IMR-90 (cell line): ENCODE results near the gene KRT35. TPM values are rescaled to one million over a fixed set of nuclear protein-coding genes. Genes with fewer than 3 reads are reported as not detected.

Experiments used
- ATAC-seq: fragments of 200-7000 bp; cut with Tn5 transposase; 2 replicates; pipeline ENCODE4 v1.9.1; 2020; ENCODE audit warnings: low read depth, mild to moderate bottlenecking, moderate library complexity
- BruUV-seq: library from RNA; stranded (reverse); fragments of 400-500 nt; replicated peaks from 2 replicates; lab custom pipeline; 2021; lab: Mats Ljungman, UMichigan
- CTCF ChIA-PET: fragments of 300-600 bp; formaldehyde crosslinking; extraction: SDS; loops from one replicate; lab custom pipeline; 2021; ENCODE audit warnings: antibody characterized with exemption; lab: Yijun Ruan, JAX
- POLR2A ChIA-PET: fragments of 300-600 bp; sonication (Branson Sonifier 250); formaldehyde crosslinking; loops from one replicate; lab custom pipeline; 2022; ENCODE audit warnings: antibody characterized with exemption; ENCODE audit not compliant: unreplicated experiment; lab: Charles Lee
- DNase-seq: peaks from one replicate; pipeline ENCODE4 v3.0.0; 2013
- H2AFZ ChIP-seq: replicated peaks from 2 replicates; pipeline ENCODE3; 2013; ENCODE audit warnings: low read length, mild to moderate bottlenecking; ENCODE audit not compliant: poor library complexity
- H2AK5ac ChIP-seq: 2 replicates; pipeline ENCODE4 v1.6.1; 2013; ENCODE audit warnings: low read depth, low read length, inconsistent platforms
- H2AK9ac ChIP-seq: replicated peaks from 2 replicates; pipeline ENCODE3; 2013; ENCODE audit warnings: mild to moderate bottlenecking, low read depth, low read length, moderate library complexity; ENCODE audit not compliant: poor library complexity
- H2BK120ac ChIP-seq: 2 replicates; pipeline ENCODE4 v1.6.1; 2013; ENCODE audit warnings: low read depth, low read length, inconsistent platforms
- H2BK15ac ChIP-seq: 3 replicates; pipeline ENCODE4 v1.6.1; 2013; ENCODE audit warnings: low read depth, low read length, inconsistent platforms
- H2BK20ac ChIP-seq: 2 replicates; pipeline ENCODE4 v1.6.1; 2013; ENCODE audit warnings: low read depth, mild to moderate bottlenecking, inconsistent platforms, low read length, moderate library complexity
- H2BK5ac ChIP-seq: 2 replicates; pipeline ENCODE4 v1.6.1; 2013; ENCODE audit warnings: mild to moderate bottlenecking, low read depth, low read length, inconsistent platforms; ENCODE audit not compliant: poor library complexity, severe bottlenecking
- H3K14ac ChIP-seq: replicated peaks from 2 replicates; pipeline ENCODE4 v1.6.1; 2013; ENCODE audit warnings: low read depth, low read length, inconsistent platforms
- H3K18ac ChIP-seq: 2 replicates; pipeline ENCODE4 v1.6.1; 2013; ENCODE audit warnings: low read depth, low read length, control low read depth
- H3K23ac ChIP-seq: 2 replicates; pipeline ENCODE4 v1.6.1; 2013; ENCODE audit warnings: low read depth, low read length, inconsistent platforms
- H3K27ac ChIP-seq: 2 replicates; pipeline ENCODE4 v1.5.1; 2013; ENCODE audit warnings: mild to moderate bottlenecking, control low read depth, low read length; ENCODE audit not compliant: insufficient read depth
- H3K27me3 ChIP-seq: 2 replicates; pipeline ENCODE4 v1.6.1; 2013; ENCODE audit warnings: low read length; ENCODE audit not compliant: control insufficient read depth, insufficient read depth
- H3K36me3 ChIP-seq: 2 replicates; pipeline ENCODE4 v1.6.1; 2013; ENCODE audit warnings: low read length, mixed read lengths; ENCODE audit not compliant: control insufficient read depth, insufficient read depth
- H3K4ac ChIP-seq: 2 replicates; pipeline ENCODE4 v1.6.1; 2013; ENCODE audit warnings: low read depth, low read length, inconsistent platforms
- H3K4me1 ChIP-seq: 2 replicates; pipeline ENCODE4 v1.6.1; 2013; ENCODE audit warnings: low read length, mixed read lengths; ENCODE audit not compliant: control insufficient read depth, insufficient read depth
- H3K4me2 ChIP-seq: 2 replicates; pipeline ENCODE4 v1.6.1; 2013; ENCODE audit warnings: low read depth, mild to moderate bottlenecking, control low read depth, low read length, moderate library complexity
- H3K4me3 ChIP-seq: 2 replicates; pipeline ENCODE4 v1.5.1; 2013; ENCODE audit warnings: low read depth, mild to moderate bottlenecking, control low read depth, low read length, moderate library complexity; ENCODE audit not compliant: insufficient read depth
- H3K56ac ChIP-seq: 2 replicates; pipeline ENCODE4 v1.6.1; 2013; ENCODE audit warnings: low read length, inconsistent platforms; ENCODE audit not compliant: insufficient read depth; ENCODE audit errors: extremely low read depth
- H3K79me1 ChIP-seq, 2 experiments: 2 replicates each; pipeline ENCODE4 v1.6.1; 2013; ENCODE audit warnings: low read length in 2 of 2, inconsistent platforms in 1 of 2, low read depth in 1 of 2
- H3K9ac ChIP-seq: 2 replicates; pipeline ENCODE4 v1.6.1; 2013; ENCODE audit warnings: low read depth, low read length, control low read depth
- H3K9me1 ChIP-seq: 2 replicates; pipeline ENCODE4 v1.6.1; 2013; ENCODE audit warnings: low read length, inconsistent platforms; ENCODE audit not compliant: insufficient read depth
- H3K9me3 ChIP-seq: 2 replicates; pipeline ENCODE4 v1.6.1; 2013; ENCODE audit warnings: low read length; ENCODE audit not compliant: control insufficient read depth, insufficient read depth
- H4K20me1 ChIP-seq: 2 replicates; pipeline ENCODE4 v1.6.1; 2013; ENCODE audit warnings: low read length, inconsistent platforms; ENCODE audit not compliant: insufficient read depth
- H4K5ac ChIP-seq: 2 replicates; pipeline ENCODE4 v1.6.1; 2013; ENCODE audit warnings: mild to moderate bottlenecking, low read depth, low read length, control low read depth
- H4K8ac ChIP-seq, 2 experiments: 2 replicates each; pipeline ENCODE4 v1.6.1; 2013; ENCODE audit warnings: low read depth in 2 of 2, low read length in 2 of 2, control low read depth in 1 of 2, inconsistent platforms in 1 of 2
- H4K91ac ChIP-seq: 2 replicates; pipeline ENCODE4 v1.6.1; 2013; ENCODE audit warnings: low read depth, low read length, inconsistent platforms; ENCODE audit not compliant: insufficient read depth
- BHLHE40 ChIP-seq: fragments of 150-350 bp; IDR thresholded peaks from 2 replicates; pipeline ENCODE4 v1.6.1; 2016; ENCODE audit warnings: mild to moderate bottlenecking, low read depth, low read length
- CEBPB ChIP-seq: IDR thresholded peaks from 2 replicates; pipeline ENCODE4 v1.6.1; 2012; ENCODE audit warnings: low read depth, low read length, improper control_type of control experiment
- CHD1 ChIP-seq: IDR thresholded peaks from 2 replicates; pipeline ENCODE4 v1.6.1; 2012; ENCODE audit warnings: low read depth, low read length, improper control_type of control experiment
- FOS ChIP-seq: fragments of 150-350 bp; IDR thresholded peaks from 2 replicates; pipeline ENCODE4 v1.6.1; 2016; ENCODE audit warnings: low read depth, low read length
- MAFK ChIP-seq: IDR thresholded peaks from 2 replicates; pipeline ENCODE4 v1.6.1; 2012; ENCODE audit warnings: low read depth, low read length, improper control_type of control experiment
- MAZ ChIP-seq: IDR thresholded peaks from 2 replicates; pipeline ENCODE4 v1.6.1; 2012; ENCODE audit warnings: low read depth, mild to moderate bottlenecking, low read length, improper control_type of control experiment, moderate library complexity, borderline replicate concordance
- MXI1 ChIP-seq: IDR thresholded peaks from 2 replicates; pipeline ENCODE4 v1.6.1; 2012; ENCODE audit warnings: low read depth, mild to moderate bottlenecking, low read length, moderate library complexity, borderline replicate concordance
- POLR2A ChIP-seq: IDR thresholded peaks from 2 replicates; pipeline ENCODE4 v1.6.1; 2012; ENCODE audit warnings: mild to moderate bottlenecking, low read depth, low read length
- RAD21 ChIP-seq: IDR thresholded peaks from 2 replicates; pipeline ENCODE4 v1.6.1; 2012; ENCODE audit warnings: low read length, improper control_type of control experiment
- RCOR1 ChIP-seq: IDR thresholded peaks from 2 replicates; pipeline ENCODE4 v1.6.1; 2012; ENCODE audit warnings: mild to moderate bottlenecking, low read length, improper control_type of control experiment; ENCODE audit not compliant: insufficient replicate concordance
- SMC3 ChIP-seq: fragments of 150-350 bp; IDR thresholded peaks from 2 replicates; pipeline ENCODE4 v1.6.1; 2016; ENCODE audit warnings: low read depth, mild to moderate bottlenecking, antibody characterized with exemption, low read length, moderate library complexity
- WGBS, 2 experiments: methylation state at CpG; one replicate each; pipeline versions ENCODE4 v1.1.5 to v1.1.7; 2013; ENCODE audit warnings: missing lambda C conversion rate in 2 of 2; ENCODE audit not compliant: insufficient read length in 1 of 2; ENCODE audit errors: extremely low coverage in 2 of 2; 5-methylcytosine and 5-hydroxymethylcytosine counted together
- dilution Hi-C: fragments of 300-500 bp; cut with HindIII; formaldehyde crosslinking; loops from one replicate; pipeline ENCODE4 v1.14.3; 2018; ENCODE audit warnings: low sequenced_read_pairs; ENCODE audit not compliant: unreplicated experiment
- in situ Hi-C: fragments of 300-500 bp; cut with MboI; formaldehyde crosslinking; loops from 3 replicates; pipeline ENCODE4 v1.14.3; 2019; ENCODE audit warnings: low sequenced_read_pairs, inconsistent platforms, mixed read lengths
- intact Hi-C: fragments of 100-400 bp; cut with micrococcal nuclease; formaldehyde crosslinking; loops from 2 replicates; pipeline ENCODE4 v1.10.0; 2022
- polyA plus RNA-seq, 3 experiments: library from polyadenylated mRNA; depleted of rRNA; stranded (reverse); fragments of >200 nt; gene quantifications; 2 replicates each; pipeline ENCODE4 v1.2.3, GENCODE V29; 2012; ENCODE audit warnings: low replicate concordance in 1 of 3
- total RNA-seq: library from RNA; depleted of rRNA; stranded (reverse); fragments of >200 nt; gene quantifications from 2 replicates; pipeline ENCODE4 v1.2.3, GENCODE V29; 2012
- TF ChIP-seq, protein P1 (sequence below): fragments of 150-350 bp; IDR thresholded peaks from 2 replicates; pipeline ENCODE4 v1.6.1; 2016; ENCODE audit warnings: low read depth, mild to moderate bottlenecking, low read length, moderate library complexity, borderline replicate concordance
- TF ChIP-seq, protein P2 (sequence below): conservative IDR thresholded peaks from 2 replicates; pipeline ENCODE4 v1.5.1; 2012; ENCODE audit warnings: mild to moderate bottlenecking, low read depth, low read length, improper control_type of control experiment

Gene KRT35
- total and polyA plus RNA-seq, 2 of the 4 experiments (the other 2 are of a cell fraction) = not detected

GRCh38 chr17:41523225-41523593 lies 42.3 kb upstream of the KRT35 start:
- Histone ChIP-seq H4K91ac (peak overlapping the region; percentile 53; the same call in 1 of the 2 replicates), H2BK15ac (peak overlapping the region; percentile 100; the same call in 2 of the 3 replicates), H4K8ac (peak overlapping the region; percentile 46 to 88; a peak in 3 of 4 replicates), H2BK120ac (peak overlapping the region; percentile 96), H2AFZ (peak overlapping the region; percentile 64), H2AK5ac (peak overlapping the region; percentile 40; the same call in 1 of the 2 replicates), H3K4me3 (no peak overlapping the region), H3K4me2 (no peak overlapping the region), H3K23ac (peak overlapping the region; percentile 6; the same call in 1 of the 2 replicates), H4K20me1 (no peaks in the 10 kb centered on the region), H3K9ac (no peak overlapping the region), H2AK9ac (peak overlapping the region; percentile 35), H3K56ac (no peak overlapping the region), H4K5ac (no peak overlapping the region), H3K18ac (peak overlapping the region; percentile 63; the same call in 1 of the 2 replicates), H3K14ac (peak overlapping the region; percentile 2; the same call in 1 of the 2 replicates), H2BK5ac (no peak overlapping the region), H3K4me1 (peaks cover 27% of the 10 kb centered on the region), H3K9me1 (peaks cover 8% of the 10 kb centered on the region; the same call in 1 of the 2 replicates), H3K27me3 (peaks cover 2% of the 10 kb centered on the region; the same call in 1 of the 2 replicates), H3K79me1 (peaks cover 0 to 4% of the 10 kb centered on the region in 2 experiments; a peak in 1 of 4 replicates), H2BK20ac (peak overlapping the region; percentile 98), H3K9me3 (no peaks in the 10 kb centered on the region), H3K27ac (no peak overlapping the region), H3K4ac (peak overlapping the region; percentile 93), H3K36me3 (no peaks in the 10 kb centered on the region)
- in situ Hi-C loops = no loop called here
- intact Hi-C loops = no loop called here
- no peak for TF ChIP-seq MAZ
- TF ChIP-seq MXI1 = no peak
- TF ChIP-seq, protein P1, sequence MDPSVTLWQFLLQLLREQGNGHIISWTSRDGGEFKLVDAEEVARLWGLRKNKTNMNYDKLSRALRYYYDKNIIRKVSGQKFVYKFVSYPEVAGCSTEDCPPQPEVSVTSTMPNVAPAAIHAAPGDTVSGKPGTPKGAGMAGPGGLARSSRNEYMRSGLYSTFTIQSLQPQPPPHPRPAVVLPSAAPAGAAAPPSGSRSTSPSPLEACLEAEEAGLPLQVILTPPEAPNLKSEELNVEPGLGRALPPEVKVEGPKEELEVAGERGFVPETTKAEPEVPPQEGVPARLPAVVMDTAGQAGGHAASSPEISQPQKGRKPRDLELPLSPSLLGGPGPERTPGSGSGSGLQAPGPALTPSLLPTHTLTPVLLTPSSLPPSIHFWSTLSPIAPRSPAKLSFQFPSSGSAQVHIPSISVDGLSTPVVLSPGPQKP = no peak
- TF ChIP-seq SMC3 = no peak
- no peak for TF ChIP-seq RCOR1
- no peak for TF ChIP-seq CEBPB
- TF ChIP-seq POLR2A = no peak
- no peak for TF ChIP-seq RAD21
- TF ChIP-seq FOS = no peak
- TF ChIP-seq BHLHE40 = no peak
- no peak for TF ChIP-seq CHD1
- TF ChIP-seq, protein P2, sequence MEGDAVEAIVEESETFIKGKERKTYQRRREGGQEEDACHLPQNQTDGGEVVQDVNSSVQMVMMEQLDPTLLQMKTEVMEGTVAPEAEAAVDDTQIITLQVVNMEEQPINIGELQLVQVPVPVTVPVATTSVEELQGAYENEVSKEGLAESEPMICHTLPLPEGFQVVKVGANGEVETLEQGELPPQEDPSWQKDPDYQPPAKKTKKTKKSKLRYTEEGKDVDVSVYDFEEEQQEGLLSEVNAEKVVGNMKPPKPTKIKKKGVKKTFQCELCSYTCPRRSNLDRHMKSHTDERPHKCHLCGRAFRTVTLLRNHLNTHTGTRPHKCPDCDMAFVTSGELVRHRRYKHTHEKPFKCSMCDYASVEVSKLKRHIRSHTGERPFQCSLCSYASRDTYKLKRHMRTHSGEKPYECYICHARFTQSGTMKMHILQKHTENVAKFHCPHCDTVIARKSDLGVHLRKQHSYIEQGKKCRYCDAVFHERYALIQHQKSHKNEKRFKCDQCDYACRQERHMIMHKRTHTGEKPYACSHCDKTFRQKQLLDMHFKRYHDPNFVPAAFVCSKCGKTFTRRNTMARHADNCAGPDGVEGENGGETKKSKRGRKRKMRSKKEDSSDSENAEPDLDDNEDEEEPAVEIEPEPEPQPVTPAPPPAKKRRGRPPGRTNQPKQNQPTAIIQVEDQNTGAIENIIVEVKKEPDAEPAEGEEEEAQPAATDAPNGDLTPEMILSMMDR = no peak
- TF ChIP-seq MAFK = no peak
- no TSS peak for BruUV-seq
- POLR2A ChIA-PET = no interaction called here
- dilution Hi-C loops = no loop called here
- ATAC-seq = no peak
- no peak for DNase-seq
- CTCF ChIA-PET = no interaction called here
- no CpG with 5 or more reads among the region's 4 CpGs for WGBS, 2 experiments
